Hepatocyte (in vitro differentiated cells): ENCODE results near the gene ISM2.

Experiments
- EZH2 ChIP-seq: fragments of 200-600 bp; sonication (generic); IDR thresholded peaks from 2 replicates; pipeline ENCODE4 v1.6.1; 2016; ENCODE audit warnings: antibody characterized with exemption, mild to moderate bottlenecking, borderline replicate concordance
- TF ChIP-seq, protein P1 (sequence below): fragments of 200-600 bp; sonication (generic); IDR thresholded peaks from 2 replicates; pipeline ENCODE4 v1.5.1; 2016; ENCODE audit warnings: antibody characterized with exemption, mild to moderate bottlenecking; ENCODE audit not compliant: poor library complexity

DNA sequence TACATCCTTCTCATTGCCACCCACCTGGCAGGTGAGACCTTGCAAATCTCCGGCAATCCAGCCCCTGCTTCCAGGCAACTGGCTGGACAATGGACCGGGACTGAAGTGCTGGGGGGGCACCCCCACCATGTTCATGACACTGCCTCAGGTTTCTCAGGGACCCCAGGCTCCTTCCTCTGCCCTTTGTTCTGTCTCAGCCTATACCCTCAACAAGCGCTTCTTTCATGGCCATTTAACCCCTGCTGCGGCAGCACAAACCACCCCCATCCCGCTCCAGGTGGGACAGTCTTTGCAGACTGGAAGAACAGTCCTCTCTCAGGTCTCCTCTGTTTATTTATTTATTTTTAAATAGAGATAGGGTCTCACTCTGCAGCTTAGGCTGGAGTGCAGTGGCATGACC, 7.6 kb downstream of the ISM2 start:
- TF ChIP-seq, protein P1, sequence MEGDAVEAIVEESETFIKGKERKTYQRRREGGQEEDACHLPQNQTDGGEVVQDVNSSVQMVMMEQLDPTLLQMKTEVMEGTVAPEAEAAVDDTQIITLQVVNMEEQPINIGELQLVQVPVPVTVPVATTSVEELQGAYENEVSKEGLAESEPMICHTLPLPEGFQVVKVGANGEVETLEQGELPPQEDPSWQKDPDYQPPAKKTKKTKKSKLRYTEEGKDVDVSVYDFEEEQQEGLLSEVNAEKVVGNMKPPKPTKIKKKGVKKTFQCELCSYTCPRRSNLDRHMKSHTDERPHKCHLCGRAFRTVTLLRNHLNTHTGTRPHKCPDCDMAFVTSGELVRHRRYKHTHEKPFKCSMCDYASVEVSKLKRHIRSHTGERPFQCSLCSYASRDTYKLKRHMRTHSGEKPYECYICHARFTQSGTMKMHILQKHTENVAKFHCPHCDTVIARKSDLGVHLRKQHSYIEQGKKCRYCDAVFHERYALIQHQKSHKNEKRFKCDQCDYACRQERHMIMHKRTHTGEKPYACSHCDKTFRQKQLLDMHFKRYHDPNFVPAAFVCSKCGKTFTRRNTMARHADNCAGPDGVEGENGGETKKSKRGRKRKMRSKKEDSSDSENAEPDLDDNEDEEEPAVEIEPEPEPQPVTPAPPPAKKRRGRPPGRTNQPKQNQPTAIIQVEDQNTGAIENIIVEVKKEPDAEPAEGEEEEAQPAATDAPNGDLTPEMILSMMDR, result no peak
- no peak for TF ChIP-seq EZH2
